Lower leg skin (tissue), 3 donors: ENCODE data around the gene HSF5.

Experiments used
- CTCF ChIP-seq, 3 donors: fragments of 450-650 bp; IDR thresholded peaks; one replicate each; pipeline ENCODE4 v1.5.1; 2016; ENCODE audit warnings: antibody characterized with exemption in 3 of 3, mild to moderate bottlenecking in 3 of 3, moderate library complexity in 2 of 3
- POLR2A ChIP-seq, 2 donors: fragments of 450-650 bp; IDR thresholded peaks; one replicate each; pipeline ENCODE4 v1.6.1; 2016 to 2017; ENCODE audit warnings: antibody characterized with exemption in 2 of 2, mild to moderate bottlenecking in 1 of 2, moderate library complexity in 1 of 2

GRCh38 chr17:58520843-58521430, 32.7 kb upstream of the HSF5 start:
- TF ChIP-seq POLR2A (IDR thresholded peaks at IDR 0.05): no peak
- TF ChIP-seq CTCF (IDR thresholded peaks at IDR 0.05): no peak
